HEK293 (cell line): ENCODE results near the gene VKORC1L1.
A peak's percentile ranks its signal among the peaks of the same experiment; 100 is the strongest.
"Not testable (repeated sequence)": the region's sequence is repeated elsewhere in the genome, so short reads cannot be mapped to it uniquely, and the experiment has no call there.

ENCODE experiments used
- CTCF ChIA-PET: fragments of 350-600 bp; formaldehyde crosslinking; extraction: SDS; loops from one replicate; lab custom pipeline; 2021; ENCODE audit warnings: antibody characterized with exemption; lab: Yijun Ruan, JAX
- POLR2A ChIA-PET: fragments of 300-600 bp; formaldehyde crosslinking; extraction: SDS; loops from one replicate; lab custom pipeline; 2020; ENCODE audit warnings: antibody characterized with exemption, inconsistent platforms; lab: Yijun Ruan, JAX
- H3K27ac ChIP-seq: fragments of 200-500 bp; sonication (Bioruptor generic); 2 replicates; pipeline ENCODE4 v1.5.1; 2014; ENCODE audit warnings: low read depth, low read length, control low read depth, inconsistent platforms; ENCODE audit errors: extremely low read depth
- H3K36me3 ChIP-seq, 2 experiments: fragments of 200-500 bp in 1 of 2; sonication (Bioruptor generic) in 1 of 2; 1 replicate in 1 of 2; 2 replicates in 1 of 2; pipeline ENCODE4 v1.5.1; 2014 to 2017; ENCODE audit warnings: inconsistent platforms in 2 of 2, low read length in 2 of 2; ENCODE audit not compliant: control insufficient read depth in 2 of 2, insufficient read depth in 1 of 2
- H3K4me1 ChIP-seq: fragments of 200-500 bp; sonication (Bioruptor generic); 2 replicates; pipeline ENCODE4 v1.5.1; 2014; ENCODE audit warnings: mild to moderate bottlenecking, low read length, inconsistent platforms; ENCODE audit not compliant: control insufficient read depth, insufficient read depth
- H3K4me3 ChIP-seq: 2 replicates; pipeline ENCODE4 v1.5.1; 2011; ENCODE audit warnings: low read depth, mild to moderate bottlenecking, control low read depth, low read length, moderate library complexity
- H3K9me3 ChIP-seq: fragments of 200-500 bp; sonication (Bioruptor generic); 2 replicates; pipeline ENCODE4 v1.5.1; 2014; ENCODE audit warnings: low read depth, low read length, inconsistent platforms; ENCODE audit not compliant: control insufficient read depth, insufficient read depth
- GFI1B ChIP-seq: fragments of 450-650 bp; formaldehyde crosslinking; IDR thresholded peaks from 2 replicates; pipeline ENCODE4 v1.5.1; 2016; ENCODE audit warnings: missing biosample characterization, missing genetic modification characterization
- GLIS2 ChIP-seq: fragments of 450-650 bp; formaldehyde crosslinking; IDR thresholded peaks from 2 replicates; pipeline ENCODE4 v1.5.1; 2016; ENCODE audit warnings: missing biosample characterization, missing genetic modification characterization
- SCRT1 ChIP-seq: fragments of 450-650 bp; formaldehyde crosslinking; IDR thresholded peaks from 2 replicates; pipeline ENCODE4 v1.5.1; 2016; ENCODE audit warnings: missing biosample characterization, missing genetic modification characterization, borderline replicate concordance
- SETDB1 ChIP-seq: IDR thresholded peaks from one replicate; pipeline ENCODE4 v1.6.1; 2017; ENCODE audit warnings: mild to moderate bottlenecking, low read length, moderate library complexity, mixed read lengths; ENCODE audit not compliant: insufficient read length
- SP7 ChIP-seq: fragments of 450-650 bp; formaldehyde crosslinking; IDR thresholded peaks from 2 replicates; pipeline ENCODE4 v1.5.1; 2016; ENCODE audit warnings: missing biosample characterization, missing genetic modification characterization
- ZBTB8A ChIP-seq: fragments of 450-650 bp; formaldehyde crosslinking; IDR thresholded peaks from 2 replicates; pipeline ENCODE4 v1.5.1; 2016; ENCODE audit warnings: missing biosample characterization, missing genetic modification characterization
- ZFP3 ChIP-seq: fragments of 450-650 bp; formaldehyde crosslinking; IDR thresholded peaks from 2 replicates; pipeline ENCODE4 v1.5.1; 2016; ENCODE audit warnings: low read depth, missing biosample characterization, missing genetic modification characterization
- ZNF223 ChIP-seq: fragments of 450-650 bp; formaldehyde crosslinking; IDR thresholded peaks from 2 replicates; pipeline ENCODE4 v1.5.1; 2016; ENCODE audit warnings: missing biosample characterization, missing genetic modification characterization
- ZNF24 ChIP-seq: fragments of 450-650 bp; formaldehyde crosslinking; IDR thresholded peaks from 2 replicates; pipeline ENCODE4 v1.5.1; 2016; ENCODE audit warnings: missing biosample characterization, missing genetic modification characterization
- ZNF274 ChIP-seq, 2 experiments: fragments of 200-500 bp in 1 of 2; fragments of 450-650 bp in 1 of 2; sonication (Bioruptor generic) in 1 of 2; formaldehyde crosslinking in 1 of 2; IDR thresholded peaks; 2 replicates each; pipeline versions ENCODE4 v1.5.1 to v1.6.1; 2014 to 2016; ENCODE audit warnings: borderline replicate concordance in 1 of 2, inconsistent platforms in 1 of 2, low read length in 1 of 2, missing biosample characterization in 1 of 2, missing genetic modification characterization in 1 of 2
- ZNF423 ChIP-seq: fragments of 450-650 bp; formaldehyde crosslinking; IDR thresholded peaks from 2 replicates; pipeline ENCODE4 v1.5.1; 2016; ENCODE audit warnings: missing biosample characterization, missing genetic modification characterization
- ZNF48 ChIP-seq: fragments of 450-650 bp; formaldehyde crosslinking; IDR thresholded peaks from 2 replicates; pipeline ENCODE4 v1.5.1; 2016; ENCODE audit warnings: missing biosample characterization, missing genetic modification characterization
- ZNF510 ChIP-seq: fragments of 450-650 bp; formaldehyde crosslinking; IDR thresholded peaks from 2 replicates; pipeline ENCODE4 v1.5.1; 2018; ENCODE audit warnings: mild to moderate bottlenecking, missing genetic modification characterization, missing biosample characterization; ENCODE audit not compliant: insufficient replicate concordance
- ZNF654 ChIP-seq: fragments of 450-650 bp; formaldehyde crosslinking; IDR thresholded peaks from 2 replicates; pipeline ENCODE4 v1.5.1; 2016; ENCODE audit warnings: low read depth, missing biosample characterization, missing genetic modification characterization
- ZNF658 ChIP-seq: fragments of 450-650 bp; formaldehyde crosslinking; IDR thresholded peaks from 2 replicates; pipeline ENCODE4; 2016; ENCODE audit warnings: missing biosample characterization, missing genetic modification characterization
- ZNF677 ChIP-seq: fragments of 450-650 bp; IDR thresholded peaks from 2 replicates; pipeline ENCODE4 v1.5.0; 2018; ENCODE audit warnings: missing biosample characterization, mild to moderate bottlenecking, missing genetic modification characterization, moderate library complexity
- ZNF776 ChIP-seq: fragments of 450-650 bp; formaldehyde crosslinking; IDR thresholded peaks from 2 replicates; pipeline ENCODE4 v1.5.0; 2017; ENCODE audit warnings: missing biosample characterization, missing genetic modification characterization, borderline replicate concordance
- ZXDB ChIP-seq: fragments of 450-650 bp; formaldehyde crosslinking; IDR thresholded peaks from 2 replicates; pipeline ENCODE4 v1.5.1; 2016; ENCODE audit warnings: missing biosample characterization, missing genetic modification characterization
- TF ChIP-seq, protein P1 (sequence below): IDR thresholded peaks from 2 replicates; pipeline ENCODE4 v1.6.1; 2011; ENCODE audit warnings: mild to moderate bottlenecking, low read depth, low read length, borderline replicate concordance
- TF ChIP-seq, protein P2 (sequence below): fragments of 450-650 bp; IDR thresholded peaks from 2 replicates; pipeline ENCODE4 v1.5.1; 2018; ENCODE audit warnings: missing biosample characterization, mild to moderate bottlenecking, missing genetic modification characterization
- TF ChIP-seq, protein P3 (sequence below): fragments of 450-650 bp; formaldehyde crosslinking; IDR thresholded peaks from 2 replicates; pipeline ENCODE4 v1.5.1; 2016; ENCODE audit warnings: missing biosample characterization, missing genetic modification characterization, low read depth
- TF ChIP-seq, protein P4 (sequence below): fragments of 450-650 bp; formaldehyde crosslinking; IDR thresholded peaks from 2 replicates; pipeline ENCODE4 v1.5.1; 2016; ENCODE audit warnings: missing biosample characterization, missing genetic modification characterization

VKORC1L1 gene

DNA sequence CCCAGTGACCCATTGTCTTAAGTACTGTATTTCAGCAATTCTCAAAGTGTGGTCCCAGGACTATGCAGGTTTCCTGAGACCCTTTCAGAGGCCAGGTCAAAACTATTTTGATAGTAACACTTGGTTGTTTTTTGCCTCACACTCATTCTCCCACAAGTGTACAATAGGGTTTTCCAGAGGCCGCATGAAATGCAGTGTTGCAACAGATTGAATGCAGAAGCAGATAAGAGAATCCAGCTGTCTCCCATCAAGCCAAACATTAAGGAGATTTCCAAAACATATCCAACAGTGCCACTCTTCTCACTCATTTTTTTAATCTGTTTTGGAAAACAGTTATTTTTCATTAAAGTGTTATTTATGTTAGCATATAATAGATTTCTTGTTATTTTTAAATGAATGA lies 20.0 kb downstream of the VKORC1L1 start:
- H3K4me3 ChIP-seq: no peak overlapping the region
- no peaks in the 10 kb centered on the region for H3K9me3 ChIP-seq
- no peaks in the 10 kb centered on the region for H3K4me1 ChIP-seq
- H3K36me3 ChIP-seq: peaks cover 3 to 4% of the 10 kb centered on the region in 2 experiments; a peak in 2 of 3 replicates
- POLR2A ChIA-PET: no interaction called here
- no peak overlapping the region for H3K27ac ChIP-seq
- CTCF ChIA-PET: no interaction called here
- no peak for TF ChIP-seq ZNF24 (tag by site-specific recombination)
- TF ChIP-seq, protein P1, sequence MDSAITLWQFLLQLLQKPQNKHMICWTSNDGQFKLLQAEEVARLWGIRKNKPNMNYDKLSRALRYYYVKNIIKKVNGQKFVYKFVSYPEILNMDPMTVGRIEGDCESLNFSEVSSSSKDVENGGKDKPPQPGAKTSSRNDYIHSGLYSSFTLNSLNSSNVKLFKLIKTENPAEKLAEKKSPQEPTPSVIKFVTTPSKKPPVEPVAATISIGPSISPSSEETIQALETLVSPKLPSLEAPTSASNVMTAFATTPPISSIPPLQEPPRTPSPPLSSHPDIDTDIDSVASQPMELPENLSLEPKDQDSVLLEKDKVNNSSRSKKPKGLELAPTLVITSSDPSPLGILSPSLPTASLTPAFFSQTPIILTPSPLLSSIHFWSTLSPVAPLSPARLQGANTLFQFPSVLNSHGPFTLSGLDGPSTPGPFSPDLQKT: no peak
- TF ChIP-seq, protein P2, sequence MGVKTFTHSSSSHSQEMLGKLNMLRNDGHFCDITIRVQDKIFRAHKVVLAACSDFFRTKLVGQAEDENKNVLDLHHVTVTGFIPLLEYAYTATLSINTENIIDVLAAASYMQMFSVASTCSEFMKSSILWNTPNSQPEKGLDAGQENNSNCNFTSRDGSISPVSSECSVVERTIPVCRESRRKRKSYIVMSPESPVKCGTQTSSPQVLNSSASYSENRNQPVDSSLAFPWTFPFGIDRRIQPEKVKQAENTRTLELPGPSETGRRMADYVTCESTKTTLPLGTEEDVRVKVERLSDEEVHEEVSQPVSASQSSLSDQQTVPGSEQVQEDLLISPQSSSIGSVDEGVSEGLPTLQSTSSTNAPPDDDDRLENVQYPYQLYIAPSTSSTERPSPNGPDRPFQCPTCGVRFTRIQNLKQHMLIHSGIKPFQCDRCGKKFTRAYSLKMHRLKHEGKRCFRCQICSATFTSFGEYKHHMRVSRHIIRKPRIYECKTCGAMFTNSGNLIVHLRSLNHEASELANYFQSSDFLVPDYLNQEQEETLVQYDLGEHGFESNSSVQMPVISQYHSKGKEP (tag by site-specific recombination): peak; percentile 74; the same call in 1 of the 2 replicates
- TF ChIP-seq, all 188 proteins: peak for 1

DNA sequence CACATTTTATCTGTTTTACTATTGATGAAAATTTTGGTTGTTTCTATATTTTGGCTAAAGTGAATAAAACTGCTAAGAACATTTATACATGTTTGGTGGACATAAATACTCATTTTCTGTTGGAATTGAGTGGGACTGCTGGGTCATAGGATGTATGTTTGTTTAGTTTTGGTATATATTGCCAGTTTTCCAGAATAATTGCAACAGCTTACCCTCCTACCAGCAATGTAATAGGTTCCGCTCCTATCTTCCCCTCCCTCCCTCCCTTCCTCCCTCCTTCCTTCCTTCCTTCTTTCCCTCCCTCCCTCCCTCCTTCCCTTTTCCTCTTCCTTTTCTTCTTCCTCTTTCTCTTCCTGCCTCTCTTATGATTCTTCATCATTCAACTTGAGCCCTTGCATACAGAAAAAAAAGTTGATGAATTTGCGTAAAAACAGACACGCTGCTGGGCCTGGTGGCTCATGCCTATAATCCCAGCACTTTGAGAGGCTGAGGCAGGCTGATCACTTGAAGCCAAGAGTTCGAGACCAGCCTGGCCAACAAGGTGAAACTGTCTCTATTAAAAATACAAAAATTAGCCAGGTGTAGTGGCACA lies 23.5 kb downstream of the VKORC1L1 start:
- Histone ChIP-seq H3K9me3 (no peaks in the 10 kb centered on the region), H3K4me3 (no peak overlapping the region), H3K36me3 (peaks cover 3 to 4% of the 10 kb centered on the region in 2 experiments; a peak in 2 of 3 replicates), H3K27ac (no peak overlapping the region), H3K4me1 (no peaks in the 10 kb centered on the region)
- TF ChIP-seq SETDB1 (no peak), ZNF654 (no peak), ZNF48 (tag by site-specific recombination) (no peak), ZNF658 (tag by site-specific recombination) (no peak), ZNF223 (tag by site-specific recombination) (no peak), ZFP3 (tag by site-specific recombination) (no peak), GFI1B (tag by site-specific recombination) (no peak), SCRT1 (tag by site-specific recombination) (no peak), ZNF423 (tag by site-specific recombination) (no peak), ZNF776 (tag by site-specific recombination) (no peak), ZNF510 (tag by site-specific recombination) (no peak), GLIS2 (no peak), ZXDB (tag by site-specific recombination) (no peak), ZNF274 (IDR thresholded peaks at IDR 0.05; ENCODE audit: low read length) (no peak), ZNF274 (tag by site-specific recombination; IDR thresholded peaks at IDR 0.05; ENCODE audit: borderline replicate concordance) (no peak), ZNF677 (tag by site-specific recombination) (no peak), ZBTB8A (tag by site-specific recombination) (no peak), SP7 (tag by site-specific recombination) (no peak)
- TF ChIP-seq, protein P3, sequence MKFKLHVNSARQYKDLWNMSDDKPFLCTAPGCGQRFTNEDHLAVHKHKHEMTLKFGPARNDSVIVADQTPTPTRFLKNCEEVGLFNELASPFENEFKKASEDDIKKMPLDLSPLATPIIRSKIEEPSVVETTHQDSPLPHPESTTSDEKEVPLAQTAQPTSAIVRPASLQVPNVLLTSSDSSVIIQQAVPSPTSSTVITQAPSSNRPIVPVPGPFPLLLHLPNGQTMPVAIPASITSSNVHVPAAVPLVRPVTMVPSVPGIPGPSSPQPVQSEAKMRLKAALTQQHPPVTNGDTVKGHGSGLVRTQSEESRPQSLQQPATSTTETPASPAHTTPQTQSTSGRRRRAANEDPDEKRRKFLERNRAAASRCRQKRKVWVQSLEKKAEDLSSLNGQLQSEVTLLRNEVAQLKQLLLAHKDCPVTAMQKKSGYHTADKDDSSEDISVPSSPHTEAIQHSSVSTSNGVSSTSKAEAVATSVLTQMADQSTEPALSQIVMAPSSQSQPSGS (tag by site-specific recombination): no peak
- TF ChIP-seq, protein P4, sequence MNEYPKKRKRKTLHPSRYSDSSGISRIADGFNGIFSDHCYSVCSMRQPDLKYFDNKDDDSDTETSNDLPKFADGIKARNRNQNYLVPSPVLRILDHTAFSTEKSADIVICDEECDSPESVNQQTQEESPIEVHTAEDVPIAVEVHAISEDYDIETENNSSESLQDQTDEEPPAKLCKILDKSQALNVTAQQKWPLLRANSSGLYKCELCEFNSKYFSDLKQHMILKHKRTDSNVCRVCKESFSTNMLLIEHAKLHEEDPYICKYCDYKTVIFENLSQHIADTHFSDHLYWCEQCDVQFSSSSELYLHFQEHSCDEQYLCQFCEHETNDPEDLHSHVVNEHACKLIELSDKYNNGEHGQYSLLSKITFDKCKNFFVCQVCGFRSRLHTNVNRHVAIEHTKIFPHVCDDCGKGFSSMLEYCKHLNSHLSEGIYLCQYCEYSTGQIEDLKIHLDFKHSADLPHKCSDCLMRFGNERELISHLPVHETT (tag by site-specific recombination): no peak
- POLR2A ChIA-PET: no interaction called here
- CTCF ChIA-PET: interaction anchor here (0.6 kb wide), 1 partner anchor 355 kb away, joined by 4 read pairs; no protein-coding TSS in a partner anchor

DNA sequence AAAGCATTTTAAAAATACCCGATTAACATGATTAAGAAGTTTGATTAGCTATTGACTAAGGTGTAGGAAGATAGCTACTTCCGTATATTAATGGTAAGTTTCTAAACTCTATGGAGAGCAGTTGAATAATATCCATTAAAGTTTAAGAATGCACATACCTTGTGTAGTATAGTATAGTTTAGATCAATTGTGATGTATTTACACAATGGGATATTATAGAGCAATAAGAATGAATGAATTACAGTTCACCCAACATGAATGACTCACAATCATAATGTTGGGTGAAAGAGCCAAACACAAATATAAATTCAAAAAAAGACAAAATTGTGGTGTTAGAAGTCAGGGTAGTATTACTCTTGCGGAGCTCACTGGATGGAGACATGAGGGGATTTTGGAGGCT lies 24.4 kb downstream of the VKORC1L1 start:
- H3K36me3 ChIP-seq, H3K27ac ChIP-seq, H3K4me1 ChIP-seq, H3K9me3 ChIP-seq, H3K4me3 ChIP-seq, POLR2A ChIA-PET: not testable (repeated sequence)
- CTCF ChIA-PET: interaction anchor here (0.6 kb wide), 1 partner anchor 355 kb away, joined by 4 read pairs; no protein-coding TSS in a partner anchor

DNA sequence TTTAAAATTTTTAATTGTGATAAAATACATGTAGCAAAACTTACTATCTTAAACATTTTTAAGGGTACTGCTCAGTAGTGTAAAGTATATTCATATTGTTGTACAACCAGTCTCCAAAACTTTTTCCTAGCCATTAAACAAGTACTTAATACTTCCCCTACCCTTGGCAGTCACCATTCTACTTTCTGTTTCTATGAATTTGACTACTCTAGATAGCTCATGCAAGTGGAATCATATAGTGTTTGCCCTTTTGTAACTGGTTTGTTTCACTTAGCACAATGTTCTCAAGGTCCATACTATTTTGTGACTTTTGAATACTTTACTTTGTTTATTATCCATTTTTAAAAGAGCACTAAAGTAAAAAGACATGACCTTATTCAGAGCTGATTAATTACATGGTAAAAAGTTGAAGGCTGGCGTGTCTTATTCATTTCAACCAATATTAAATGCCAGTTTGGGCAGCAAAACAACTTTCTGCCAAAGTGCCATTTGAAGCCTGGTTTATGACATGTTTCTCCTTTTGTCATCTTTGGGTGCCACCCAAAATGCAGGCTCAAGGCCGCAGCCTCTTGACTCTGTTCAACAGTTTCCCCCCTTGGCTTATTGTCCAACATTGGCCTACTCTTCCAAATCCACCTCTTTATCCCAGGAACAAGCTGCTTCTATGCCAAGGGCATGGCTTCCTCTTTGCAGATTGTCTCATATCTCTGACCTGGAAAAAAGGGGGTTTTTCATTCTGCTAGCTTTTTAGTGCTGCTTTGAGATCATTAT lies 26.0 kb downstream of the VKORC1L1 start:
- H3K9me3 ChIP-seq, POLR2A ChIA-PET, CTCF ChIA-PET: not testable (repeated sequence)

More for the DNA sequence above, 26.0 kb downstream of the VKORC1L1 start:
- not testable (repeated sequence) for H3K4me3 ChIP-seq, H3K36me3 ChIP-seq, H3K27ac ChIP-seq, H3K4me1 ChIP-seq
